ENCODE results near the gene PPARG. TPM values are rescaled to one million over a fixed set of nuclear protein-coding genes. Genes with fewer than 3 reads are reported as not detected.

Gene PPARG
- total and polyA plus RNA-seq, 2 of the 8 experiments (the other 6 are each of a cell fraction or from before 2014, with no cell fraction given) = 0.06 TPM; not detected in 1

- no peak for TF ChIP-seq EZH2 (IDR thresholded peaks at IDR 0.05; ENCODE audit: low read depth, low read length, severe bottlenecking)
- TF ChIP-seq BACH1 (IDR thresholded peaks at IDR 0.05; ENCODE audit: low read length) = no peak
- no peak for TF ChIP-seq ZNF274 (IDR thresholded peaks at IDR 0.05; ENCODE audit: borderline replicate concordance, extremely low read depth, low read length)
- no peak for TF ChIP-seq JUN (IDR thresholded peaks at IDR 0.05; ENCODE audit: low read depth, low read length)
- no peak for TF ChIP-seq CHD7 (IDR thresholded peaks at IDR 0.05; ENCODE audit: insufficient replicate concordance, low read length)
- no peak for TF ChIP-seq JUND (IDR thresholded peaks at IDR 0.05; ENCODE audit: low read length)
- TF ChIP-seq, protein P1, sequence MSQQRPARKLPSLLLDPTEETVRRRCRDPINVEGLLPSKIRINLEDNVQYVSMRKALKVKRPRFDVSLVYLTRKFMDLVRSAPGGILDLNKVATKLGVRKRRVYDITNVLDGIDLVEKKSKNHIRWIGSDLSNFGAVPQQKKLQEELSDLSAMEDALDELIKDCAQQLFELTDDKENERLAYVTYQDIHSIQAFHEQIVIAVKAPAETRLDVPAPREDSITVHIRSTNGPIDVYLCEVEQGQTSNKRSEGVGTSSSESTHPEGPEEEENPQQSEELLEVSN (IDR thresholded peaks at IDR 0.05) = no peak
- no peak for TF ChIP-seq TAF7 (optimal IDR thresholded peaks at IDR 0.05; ENCODE audit: borderline replicate concordance, low read depth, low read length)
- no peak for TF ChIP-seq RNF2 (IDR thresholded peaks at IDR 0.05; ENCODE audit: borderline replicate concordance, low read depth, low read length, missing control alignments, poor library complexity, severe bottlenecking)
These were observed 11.3 kb downstream of the PPARG start (continued) for GRCh38 chr3:12300137-12300536.
